DMS 273 treated with DMSO at 0.1 percent for 48 hours (cell line): ENCODE measurements around the gene ATRNL1.

Source experiments
- DNase-seq: peaks from one replicate; lab custom pipeline; 2025; lab: John Stamatoyannopoulos, UW

Gene ATRNL1

DNA sequence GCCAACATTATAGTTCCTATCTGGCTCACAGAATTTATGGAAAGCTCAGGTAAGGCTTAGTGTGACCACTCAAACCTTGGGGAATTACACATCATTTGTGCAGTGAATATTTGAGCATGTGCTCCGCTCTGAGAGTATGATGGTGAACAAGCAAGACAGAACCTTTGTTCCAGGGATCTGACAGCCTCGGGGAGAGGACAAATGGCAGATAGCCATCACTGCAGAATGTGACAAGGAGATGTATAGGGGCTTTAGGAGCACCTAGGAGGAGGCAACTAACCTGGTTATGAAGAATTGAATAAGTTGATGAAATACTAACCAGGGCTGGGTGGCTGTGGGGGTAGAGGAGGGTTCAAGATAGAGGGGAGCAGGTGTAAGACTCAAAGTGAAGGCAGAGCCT, 889.4 kb downstream of the ATRNL1 start:
- no peak for DNase-seq

DNA sequence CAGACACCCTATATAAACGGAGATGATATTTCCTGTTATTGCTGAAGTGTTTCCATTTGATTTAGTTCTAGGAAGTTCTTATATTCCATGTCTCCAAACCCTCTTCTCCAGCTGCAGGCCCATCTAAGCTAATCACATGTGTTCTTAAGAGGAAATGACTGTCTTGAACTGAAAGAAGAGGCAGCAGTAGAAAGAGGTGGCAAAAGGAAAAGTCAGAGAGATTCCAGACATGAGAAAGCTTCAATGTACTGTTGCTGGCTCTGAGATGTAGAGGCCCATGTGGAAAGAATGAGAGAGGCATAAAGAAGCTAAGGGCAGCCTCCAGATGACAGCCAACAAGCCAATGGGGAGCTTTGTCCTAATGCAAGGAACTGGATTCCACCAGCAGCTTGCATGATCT, 892.6 kb downstream of the ATRNL1 start:
- DNase-seq = no peak

DNA sequence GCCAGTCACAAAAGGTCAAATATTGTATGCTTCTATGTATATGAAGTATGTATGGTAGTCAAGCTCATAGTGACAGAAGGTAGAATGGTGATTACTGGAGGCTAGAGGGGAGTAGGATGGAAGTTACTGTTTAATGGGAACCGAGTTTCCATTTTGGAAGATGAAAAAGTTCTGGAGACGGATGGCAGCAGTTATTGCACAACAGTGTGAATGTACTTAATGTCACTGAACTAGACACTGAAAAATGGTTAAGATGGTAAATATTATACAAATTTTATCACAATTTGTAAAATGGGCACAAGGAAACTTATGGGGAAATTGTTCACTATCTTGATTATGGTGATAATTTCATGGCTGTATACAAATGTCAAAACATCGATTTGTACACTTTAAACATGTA, 895.2 kb downstream of the ATRNL1 start:
- no peak for DNase-seq

- no peak for DNase-seq
These were observed 896.5 kb downstream of the ATRNL1 start for GRCh38 chr10:115989621-115990020.

DNA sequence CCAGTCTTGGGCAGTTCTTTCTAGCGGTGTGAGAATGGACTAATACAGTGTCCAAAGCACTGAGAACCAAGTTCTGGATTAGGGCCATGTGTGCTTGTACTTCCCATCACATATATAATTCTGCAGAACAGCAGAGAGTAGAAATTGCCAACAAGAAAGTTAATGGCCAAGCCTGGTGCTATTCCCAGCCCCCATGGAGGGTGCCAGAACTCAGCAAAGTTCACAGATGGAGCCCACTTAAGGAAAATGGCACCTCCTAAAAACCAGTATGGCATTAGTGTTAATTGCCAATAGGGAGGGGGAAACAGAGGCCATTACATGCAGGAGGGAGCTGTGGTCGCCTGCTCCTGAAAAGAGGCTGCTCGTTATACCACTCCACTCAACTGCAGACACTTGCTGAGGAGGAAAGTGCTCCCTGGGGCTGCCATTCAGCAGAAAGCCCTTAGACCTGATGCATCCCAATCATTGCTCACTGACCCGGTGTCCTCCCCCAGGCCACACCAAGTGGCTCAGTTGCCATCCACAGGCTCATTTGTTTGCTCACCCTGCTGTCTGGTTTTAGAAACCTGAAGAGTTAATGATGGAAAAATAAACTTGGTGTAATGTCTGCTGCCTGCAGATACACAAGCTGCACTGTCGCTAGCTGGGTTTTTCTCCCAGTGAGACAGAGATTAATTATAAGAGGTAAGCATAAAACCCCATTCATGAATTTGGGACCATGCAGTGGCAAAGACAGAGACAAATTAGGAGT, 899.2 kb downstream of the ATRNL1 start:
- DNase-seq = no peak

GRCh38 chr10:115996031-115996430, 902.9 kb downstream of the ATRNL1 start:
- no peak for DNase-seq

GRCh38 chr10:115998301-115998700, 905.1 kb downstream of the ATRNL1 start:
- no peak for DNase-seq
